Hypothalamus (tissue), 51 donors: Measurements from ENCODE around the gene NIPAL1.
"Not testable (repeated sequence)": the region's sequence is repeated elsewhere in the genome, so short reads cannot be mapped to it uniquely, and the experiment has no call there.

ENCODE experiments used
- DNase-seq, 51 donors: peaks; one replicate each; lab custom pipeline; 2025; lab: John Stamatoyannopoulos, UW

Gene NIPAL1

GRCh38 chr4:48016141-48017107 lies at the start of gene NIPAL1, which contains the start of gene CNGA1:
Gene NIPAL1, plus strand, starts transcription at chr4:48016772. Its CDS starts 68 bp downstream, at chr4:48016840.
Gene CNGA1, minus strand, starts transcription at chr4:48016681. Its CDS starts 63,992 bp downstream, at chr4:47952689.
- DNase-seq = peak in 36 of 51 donors; percentile 4 to 68 (median 38)

GRCh38 chr4:47968847-47969246 lies 47.7 kb upstream of the NIPAL1 start:
- DNase-seq = no peak

GRCh38 chr4:47972181-47972580 lies 44.4 kb upstream of the NIPAL1 start:
- peak in 1 of 51 donors; percentile 2 for DNase-seq

DNA sequence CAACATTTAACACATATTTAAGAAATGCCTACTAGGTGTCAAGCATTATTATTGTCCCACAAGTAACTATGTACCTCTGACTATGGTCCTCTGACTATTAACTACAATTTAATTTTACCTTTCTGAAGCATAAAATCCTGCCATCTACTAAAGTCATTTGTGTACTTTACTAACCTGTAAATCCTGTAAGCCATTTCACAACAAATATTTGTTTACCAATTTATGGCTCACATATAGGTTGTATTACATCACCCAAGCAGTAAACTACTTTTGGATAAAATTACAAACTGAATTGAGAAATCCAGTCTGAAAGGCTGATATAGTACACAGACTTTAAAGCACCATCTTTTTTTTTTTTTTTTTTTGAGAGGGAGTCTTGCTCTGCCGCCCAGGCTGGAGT lies 43.9 kb upstream of the NIPAL1 start:
- no peak for DNase-seq

DNA sequence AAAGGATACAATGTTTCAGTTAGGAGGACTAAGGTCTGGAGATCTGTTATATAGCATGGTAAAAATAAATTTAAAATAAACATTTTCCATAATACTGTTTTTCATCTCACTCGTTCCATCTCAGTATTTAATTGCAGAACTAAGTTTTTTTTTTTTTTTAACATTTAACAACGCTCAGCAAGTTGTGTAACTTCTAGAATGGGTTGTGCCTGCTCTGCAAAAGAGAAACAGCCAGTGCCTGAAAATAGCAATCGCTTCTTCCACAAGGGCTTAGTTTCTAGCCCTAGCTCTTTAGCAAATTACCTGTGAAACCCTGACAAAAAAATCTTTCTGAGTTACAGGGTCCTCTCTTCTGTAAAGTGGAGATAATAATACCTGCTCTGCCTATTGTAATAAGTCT lies 42.0 kb upstream of the NIPAL1 start:
- DNase-seq = no peak

DNA sequence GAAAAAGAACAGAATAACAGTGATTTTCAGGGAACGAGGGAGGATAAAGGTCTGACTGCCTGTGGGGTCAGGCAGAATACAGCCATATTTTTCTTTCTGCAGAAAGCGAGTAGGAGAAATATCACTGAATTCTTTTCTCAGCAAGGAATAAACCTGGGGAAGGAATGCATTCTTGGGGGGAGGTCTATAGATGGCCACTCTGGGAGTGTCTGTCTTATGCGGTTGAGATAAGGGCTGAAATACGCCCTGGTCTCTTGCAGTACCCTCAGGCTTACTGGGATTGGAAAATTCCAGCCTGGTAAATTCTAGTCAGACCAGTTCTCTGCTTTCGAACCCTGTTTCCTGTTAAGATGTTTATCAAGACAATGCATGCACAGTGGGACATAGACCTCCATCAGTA lies 26.4 kb upstream of the NIPAL1 start:
- no peak for DNase-seq

GRCh38 chr4:47992475-47992874 lies 24.1 kb upstream of the NIPAL1 start:
- not testable (repeated sequence) for DNase-seq

GRCh38 chr4:47996021-47996420 lies 20.6 kb upstream of the NIPAL1 start:
- no peak for DNase-seq

GRCh38 chr4:48002267-48002666 lies 14.3 kb upstream of the NIPAL1 start:
- no peak for DNase-seq

DNA sequence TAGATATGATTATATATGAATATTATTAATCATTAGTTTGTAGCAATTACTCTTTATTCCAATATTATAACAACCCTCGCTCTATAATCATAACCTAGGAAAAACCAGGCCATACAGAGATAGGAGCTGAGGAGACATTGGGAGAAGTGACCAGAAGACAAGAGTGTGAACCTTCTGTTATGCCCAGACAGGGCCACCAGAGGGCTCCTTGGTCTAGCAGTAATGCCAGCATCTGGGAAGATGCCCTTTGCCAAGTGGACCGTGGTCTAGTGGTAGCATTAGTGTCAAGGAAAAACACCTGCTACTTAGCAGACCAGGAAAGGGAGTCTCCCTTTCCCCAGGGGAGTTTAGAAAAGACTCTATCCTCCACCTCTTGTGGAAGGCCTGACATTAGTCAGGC lies 13.0 kb upstream of the NIPAL1 start:
- peak in 13 of 51 donors; percentile 3 to 56 (median 22) for DNase-seq

GRCh38 chr4:48005781-48006180 lies 10.8 kb upstream of the NIPAL1 start:
- no peak for DNase-seq

GRCh38 chr4:48008021-48008596 lies 8.5 kb upstream of the NIPAL1 start:
- no peak for DNase-seq

DNA sequence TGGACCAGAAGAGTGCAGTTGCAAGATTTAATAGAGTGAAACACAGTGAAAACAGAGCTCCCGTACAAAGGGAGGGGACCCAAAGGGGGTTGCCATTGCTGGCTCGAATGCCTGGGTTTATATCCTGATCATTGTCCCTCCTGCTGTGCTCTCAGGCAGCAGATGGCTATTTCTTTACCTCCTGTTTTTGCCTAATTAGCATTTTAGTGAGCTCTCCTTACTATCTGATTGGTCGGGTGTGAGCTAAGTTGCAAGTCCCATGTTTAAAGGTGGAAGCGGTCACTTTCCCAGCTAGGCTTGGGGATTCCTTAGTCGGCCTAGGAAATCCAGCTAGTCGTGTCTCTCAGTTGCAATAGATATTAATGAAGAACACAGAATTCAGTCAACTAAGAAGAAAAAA lies 5.7 kb upstream of the NIPAL1 start:
- DNase-seq = not testable (repeated sequence)

DNA sequence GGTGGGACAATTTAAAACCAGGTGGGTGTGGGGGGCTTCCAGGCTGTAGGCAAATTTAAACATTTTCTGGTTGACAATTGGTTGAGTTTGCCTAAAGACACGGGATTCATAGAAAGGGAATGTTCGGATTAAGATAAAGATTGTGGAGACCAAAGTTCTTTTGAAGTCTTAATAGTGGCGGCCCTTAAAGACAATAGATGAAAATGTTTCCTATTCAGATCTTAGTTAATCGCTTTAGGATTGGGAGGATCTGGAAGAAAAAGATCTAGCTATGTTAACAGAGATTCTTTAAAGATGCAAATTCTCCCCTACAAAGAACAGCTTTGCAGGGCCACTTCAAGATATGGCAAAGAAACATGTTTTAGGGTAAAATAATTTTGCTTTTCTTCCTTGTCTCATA lies 4.8 kb upstream of the NIPAL1 start:
- DNase-seq = no peak

GRCh38 chr4:48012824-48013223 lies 3.7 kb upstream of the NIPAL1 start:
- DNase-seq = no peak

- no peak for DNase-seq
Observed at GRCh38 chr4:48015216-48015615, 1.4 kb upstream of the NIPAL1 start.

GRCh38 chr4:48015678-48016077 lies 894 bp upstream of the NIPAL1 start:
- no peak for DNase-seq

DNA sequence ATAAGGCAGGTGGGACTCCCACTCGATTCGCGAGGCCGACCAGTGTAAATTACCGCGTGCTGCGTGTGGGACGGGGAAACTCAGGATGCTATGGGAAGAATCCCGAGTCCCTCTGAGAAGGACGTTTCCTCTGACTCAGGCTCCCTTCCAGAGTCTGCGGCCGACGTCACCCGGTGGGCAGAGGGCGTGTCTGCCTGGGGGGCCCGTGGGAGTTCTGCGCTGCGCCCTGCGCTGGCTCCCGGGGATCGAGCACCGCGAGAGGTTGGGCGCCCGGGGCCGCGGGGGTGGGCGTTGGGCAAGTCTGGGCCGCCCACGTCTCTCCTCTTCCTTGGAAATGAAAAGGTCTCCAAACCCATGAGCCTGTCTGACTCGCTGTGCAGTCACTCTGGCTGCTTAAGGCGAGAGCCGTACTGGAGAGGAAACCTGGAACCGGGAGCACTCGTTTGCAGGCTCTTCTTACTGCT lies 568 bp downstream of the NIPAL1 start:
- peak in 14 of 51 donors; percentile 3 to 61 (median 14) for DNase-seq

DNA sequence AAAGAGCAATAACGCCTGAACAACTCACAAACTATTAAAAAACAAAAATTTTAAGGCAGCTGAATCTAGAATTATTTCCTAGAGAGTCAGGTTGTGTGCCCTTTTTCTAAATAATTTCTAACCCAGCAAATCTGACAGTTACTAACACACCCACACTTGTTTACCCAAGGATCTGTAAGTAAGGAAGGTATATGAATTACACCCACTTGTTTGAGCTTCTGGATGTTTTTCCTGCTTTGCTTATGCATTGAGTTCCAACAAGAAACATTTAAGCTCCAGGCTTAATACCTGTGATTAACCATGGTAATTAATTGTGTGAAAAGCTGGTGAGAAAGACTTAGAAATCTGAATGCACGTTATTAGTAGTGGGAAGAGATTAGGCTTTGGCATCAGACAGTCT lies 1.5 kb downstream of the NIPAL1 start:
- DNase-seq = no peak

- DNase-seq = no peak
Observed at GRCh38 chr4:48021100-48021499, 4.5 kb downstream of the NIPAL1 start.

DNA sequence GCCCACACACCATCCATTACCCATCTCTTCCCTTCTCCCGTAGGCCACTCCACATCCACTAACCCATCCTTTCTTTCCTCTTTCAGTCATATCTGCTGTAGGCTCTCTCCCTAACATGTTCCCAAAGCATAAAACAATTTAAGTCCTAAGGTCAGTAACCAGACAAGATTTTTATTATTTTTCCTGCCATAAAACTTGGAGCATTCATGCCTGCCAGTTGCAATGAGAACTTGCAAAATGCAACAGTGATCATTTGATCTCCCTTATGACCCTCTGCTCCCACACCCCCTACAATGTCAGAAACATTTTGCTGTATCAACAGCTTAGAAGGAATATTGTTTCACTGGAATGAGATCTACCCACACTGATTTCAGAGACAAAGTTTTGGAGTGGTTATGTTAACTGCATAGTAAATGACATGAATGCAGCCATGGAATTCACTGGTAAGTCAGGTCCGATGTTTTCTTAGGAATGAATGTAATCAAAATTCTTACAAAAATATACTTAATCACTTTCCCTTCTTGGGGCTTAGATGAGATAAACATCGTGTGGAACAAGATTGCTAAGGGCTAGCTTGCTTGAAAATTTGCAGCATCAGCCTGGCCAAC lies 5.7 kb downstream of the NIPAL1 start:
- DNase-seq = no peak
